Stimulated activated CD4-positive, alpha-beta T cell treated with anti-CD3 and anti-CD28 coated beads, TNF-alpha, amount 100 ng/mL, for 48 hours (primary cell): ENCODE data around the gene MND1.
"Not testable (repeated sequence)": the region's sequence is repeated elsewhere in the genome, so short reads cannot be mapped to it uniquely, and the experiment has no call there.

Experiments used
- DNase-seq, 3 donors: peaks; one replicate each; pipeline ENCODE4 v3.0.0-alpha.2; 2020; ENCODE audit warnings: low read depth in 3 of 3

MND1 gene

GRCh38 chr4:153402366-153402765, 57.9 kb downstream of the MND1 start:
- DNase-seq: no peak

DNA sequence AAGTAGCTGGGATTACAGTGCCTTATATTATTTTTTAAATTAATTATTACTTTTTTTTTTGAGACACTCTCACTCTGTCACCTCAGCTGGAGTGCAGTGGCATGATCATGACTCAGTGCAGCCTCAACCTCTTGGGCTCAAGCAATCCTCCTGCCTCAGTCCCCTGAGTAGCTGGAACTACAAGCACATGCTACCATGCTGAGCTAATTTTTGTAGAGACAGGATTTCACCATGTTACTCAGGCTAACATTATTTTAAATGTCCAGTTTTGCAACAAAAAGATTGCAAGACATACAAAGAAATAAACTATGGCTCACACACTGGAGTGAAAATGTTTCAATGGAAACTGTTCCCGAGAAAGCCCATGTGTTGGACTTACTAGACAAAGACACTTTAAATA, 59.2 kb downstream of the MND1 start:
- no peak for DNase-seq

DNA sequence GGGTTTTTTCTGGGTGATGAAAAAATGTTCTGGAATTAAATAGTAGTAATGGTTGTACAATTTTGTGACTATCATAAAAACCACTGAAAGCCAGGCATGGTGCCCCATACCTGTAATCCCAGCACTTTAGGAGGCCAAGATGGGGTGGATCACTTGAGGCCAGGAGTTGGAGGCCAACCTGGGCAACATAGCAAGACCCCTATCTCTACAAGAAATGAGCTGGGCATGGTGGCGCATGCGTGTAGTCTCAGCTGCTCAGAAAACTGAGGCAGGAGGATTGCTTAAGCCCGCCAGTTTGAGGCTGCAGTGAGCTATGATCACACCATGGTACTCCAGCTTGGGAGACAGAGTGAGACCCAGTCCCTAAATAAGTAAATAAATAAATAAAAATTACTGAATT, 63.4 kb downstream of the MND1 start:
- no peak for DNase-seq

GRCh38 chr4:153408932-153409331, 64.4 kb downstream of the MND1 start:
- no peak for DNase-seq

GRCh38 chr4:153409412-153409811, 64.9 kb downstream of the MND1 start:
- no peak for DNase-seq

GRCh38 chr4:153409924-153410501, 65.5 kb downstream of the MND1 start:
- DNase-seq: no peak

DNA sequence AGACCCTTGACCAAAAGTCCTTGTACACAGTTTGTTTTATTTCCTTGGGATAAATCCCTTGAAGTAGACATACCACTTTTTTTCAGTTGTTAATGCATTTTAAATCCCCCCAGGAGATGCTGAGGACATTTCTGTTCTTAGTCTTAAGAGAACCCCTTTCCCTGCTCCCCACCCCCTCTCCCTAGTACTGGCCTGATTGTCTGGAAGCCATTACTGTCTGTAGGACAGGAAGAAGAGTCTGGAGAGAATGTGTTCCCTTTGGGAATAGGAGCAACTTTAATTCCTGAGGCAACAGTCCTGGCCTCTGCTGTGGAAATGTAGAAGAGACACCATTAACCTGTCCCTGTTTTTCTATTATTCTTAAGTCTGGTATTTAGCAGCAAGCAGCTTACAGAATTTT, 69.4 kb downstream of the MND1 start:
- DNase-seq: no peak

DNA sequence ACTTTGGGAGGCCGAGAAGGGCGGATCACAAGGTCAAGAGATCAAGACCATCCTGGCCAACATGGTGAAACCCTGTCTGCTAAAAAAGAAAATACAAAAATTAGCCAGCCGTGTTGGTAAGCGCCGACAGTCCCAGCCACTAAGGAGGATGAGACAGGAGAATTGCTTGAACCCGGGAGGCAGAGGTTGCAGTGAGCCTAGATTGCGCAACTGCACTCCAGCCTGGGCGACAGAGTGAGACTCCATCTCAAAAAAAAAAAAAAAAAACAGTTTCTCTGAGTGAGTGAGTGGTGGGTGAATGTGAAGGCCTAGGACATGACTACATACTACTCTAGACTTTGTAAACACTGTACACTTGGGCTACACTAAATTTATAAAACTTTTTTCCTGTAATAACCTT, 72.0 kb downstream of the MND1 start:
- not testable (repeated sequence) for DNase-seq

DNA sequence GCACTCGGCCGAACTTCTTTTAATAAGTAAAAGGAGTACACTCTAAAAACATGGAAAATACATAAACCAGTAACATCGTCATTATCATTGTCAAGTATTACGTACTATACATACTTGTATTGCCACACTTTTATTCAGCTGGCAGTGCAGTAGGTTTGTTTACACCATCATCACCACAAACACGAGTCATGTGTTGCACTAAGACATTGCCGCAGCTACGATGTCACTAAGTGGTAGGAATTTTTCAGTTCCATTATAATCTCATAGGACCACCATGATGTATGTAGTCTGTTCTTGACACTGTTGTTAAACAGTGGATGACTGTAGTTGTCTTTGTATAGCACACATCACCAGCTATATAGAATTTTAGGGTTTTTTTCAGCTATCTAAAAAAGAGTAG, 73.6 kb downstream of the MND1 start:
- no peak for DNase-seq

- DNase-seq: no peak
Measured at GRCh38 chr4:153418558-153418957, 74.1 kb downstream of the MND1 start.

DNA sequence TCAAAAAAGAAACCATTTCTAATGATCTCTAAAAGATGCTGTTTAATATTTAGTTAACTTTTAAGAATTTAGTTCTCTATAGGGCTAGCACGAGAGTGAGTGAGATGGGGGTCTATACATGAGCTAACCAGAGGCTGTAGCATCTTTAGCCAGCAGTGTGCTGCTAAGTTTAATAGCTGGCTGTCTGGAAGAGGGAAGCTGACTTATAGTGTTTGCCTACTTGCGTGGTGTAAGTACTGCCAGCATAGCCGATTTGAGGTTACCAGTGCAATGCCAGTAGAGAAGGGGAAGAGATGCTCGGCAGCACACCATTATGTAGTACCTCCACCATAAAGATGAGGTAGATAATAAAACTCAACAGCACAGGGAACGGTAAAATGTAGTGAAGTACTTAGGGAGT, 74.5 kb downstream of the MND1 start:
- no peak for DNase-seq

DNA sequence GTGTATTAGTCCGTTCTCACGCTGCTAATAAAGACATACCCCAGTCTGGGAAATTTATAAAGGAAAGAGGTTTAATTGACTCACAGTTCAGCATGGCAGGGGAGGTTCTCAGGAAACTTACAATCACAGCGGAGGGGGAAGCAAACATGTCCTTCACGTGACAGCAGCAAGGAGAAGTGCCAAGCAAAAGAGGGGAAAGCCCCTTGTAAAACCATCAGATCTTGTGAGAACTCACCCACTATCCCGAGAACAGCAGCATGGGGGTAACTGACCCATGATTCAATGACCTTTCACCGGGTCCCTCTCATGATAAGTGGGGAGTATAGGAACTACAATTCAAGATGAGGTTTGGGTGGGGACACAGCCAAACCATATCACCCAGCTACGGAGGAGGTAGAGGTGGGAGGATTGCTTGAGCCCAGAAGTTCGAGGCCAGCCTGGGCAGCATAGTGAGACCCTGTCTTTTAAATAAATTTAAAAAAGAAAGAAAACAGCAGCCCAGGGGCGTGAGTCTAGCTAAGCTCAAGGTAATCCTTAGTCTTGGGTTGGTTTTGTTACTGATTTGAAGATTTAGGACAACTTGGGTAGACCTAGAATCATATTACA, 75.3 kb downstream of the MND1 start:
- DNase-seq: no peak

- no peak for DNase-seq
Measured at GRCh38 chr4:153420361-153420760, 75.9 kb downstream of the MND1 start.

DNA sequence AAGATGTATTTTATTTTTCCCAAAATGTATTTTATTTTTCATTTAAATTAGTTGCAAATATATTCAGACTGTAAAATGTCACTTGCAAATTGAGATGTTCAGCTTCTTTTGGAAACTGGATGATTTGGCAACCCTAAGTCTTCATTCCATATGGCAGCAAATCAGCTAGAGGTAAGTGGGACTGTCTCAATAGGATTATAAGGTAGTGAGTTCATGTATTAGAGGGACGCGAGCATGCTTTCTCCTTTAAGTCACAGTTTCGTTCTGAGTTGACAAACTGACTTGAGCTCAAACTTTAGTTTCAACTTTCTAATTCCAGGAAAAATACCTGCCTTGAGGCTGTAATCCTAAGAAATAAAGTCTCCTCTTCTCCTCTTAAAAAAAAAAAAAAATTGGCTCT, 77.5 kb downstream of the MND1 start:
- no peak for DNase-seq

- DNase-seq: no peak
Measured at GRCh38 chr4:153426207-153426885, 81.9 kb downstream of the MND1 start.

DNA sequence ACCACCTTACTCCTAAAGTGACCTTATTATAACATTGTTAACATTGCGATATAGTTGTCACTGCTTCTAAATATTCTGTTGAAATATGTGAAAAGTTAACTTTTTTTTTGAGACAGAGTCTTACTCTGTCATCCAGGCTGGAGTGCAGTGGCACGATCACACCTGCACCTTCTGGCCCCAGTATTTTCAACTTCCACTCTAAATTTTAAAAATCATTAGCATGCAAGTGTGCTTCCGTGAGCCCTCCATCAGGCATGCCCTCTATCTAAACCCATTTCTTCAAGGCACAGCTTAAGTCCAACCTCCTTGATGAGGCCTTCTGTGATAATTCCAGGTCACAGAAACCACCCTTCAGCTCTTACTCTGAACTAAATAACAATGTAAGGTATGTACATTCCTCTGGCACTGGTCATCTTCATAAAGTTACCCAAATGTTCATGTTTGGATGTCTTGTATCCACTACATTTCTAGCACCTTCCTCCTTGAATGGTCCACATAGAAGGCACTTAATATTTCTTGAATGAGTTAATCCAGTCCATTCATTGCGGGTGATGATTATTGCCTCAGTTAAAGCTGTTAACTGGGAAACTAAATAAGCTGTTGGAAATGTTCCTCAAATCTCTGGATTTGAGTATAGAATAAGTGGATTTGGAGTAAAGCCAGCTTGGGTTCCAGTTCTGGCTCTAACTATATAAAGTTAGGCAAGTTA, 83.0 kb downstream of the MND1 start:
- DNase-seq: no peak

- DNase-seq: no peak
Measured at GRCh38 chr4:153428941-153429475, 84.5 kb downstream of the MND1 start.

- DNase-seq: peak; percentile 53 to 73 (median 64)
Measured at GRCh38 chr4:153432965-153433753, 88.7 kb downstream of the MND1 start.

DNA sequence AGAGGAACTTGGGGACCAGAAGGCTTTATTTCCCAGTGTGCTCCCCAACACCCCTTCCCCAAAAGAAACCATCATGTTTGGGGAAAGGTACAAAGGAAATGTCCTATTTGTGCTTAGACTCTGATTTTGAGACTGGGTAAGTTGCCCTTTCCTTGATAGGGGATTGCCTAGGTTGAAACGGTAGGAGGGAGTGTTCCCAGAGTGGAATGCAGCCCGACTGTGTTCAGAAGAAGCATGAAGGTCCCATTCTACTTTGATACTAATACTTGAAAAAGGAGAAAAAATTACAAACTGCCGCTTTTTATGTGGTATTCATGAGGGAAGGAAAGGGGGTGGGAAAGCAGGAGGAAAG, 89.2 kb downstream of the MND1 start:
- no peak for DNase-seq

- DNase-seq: no peak
Measured at GRCh38 chr4:153434190-153434589, 89.7 kb downstream of the MND1 start.

DNA sequence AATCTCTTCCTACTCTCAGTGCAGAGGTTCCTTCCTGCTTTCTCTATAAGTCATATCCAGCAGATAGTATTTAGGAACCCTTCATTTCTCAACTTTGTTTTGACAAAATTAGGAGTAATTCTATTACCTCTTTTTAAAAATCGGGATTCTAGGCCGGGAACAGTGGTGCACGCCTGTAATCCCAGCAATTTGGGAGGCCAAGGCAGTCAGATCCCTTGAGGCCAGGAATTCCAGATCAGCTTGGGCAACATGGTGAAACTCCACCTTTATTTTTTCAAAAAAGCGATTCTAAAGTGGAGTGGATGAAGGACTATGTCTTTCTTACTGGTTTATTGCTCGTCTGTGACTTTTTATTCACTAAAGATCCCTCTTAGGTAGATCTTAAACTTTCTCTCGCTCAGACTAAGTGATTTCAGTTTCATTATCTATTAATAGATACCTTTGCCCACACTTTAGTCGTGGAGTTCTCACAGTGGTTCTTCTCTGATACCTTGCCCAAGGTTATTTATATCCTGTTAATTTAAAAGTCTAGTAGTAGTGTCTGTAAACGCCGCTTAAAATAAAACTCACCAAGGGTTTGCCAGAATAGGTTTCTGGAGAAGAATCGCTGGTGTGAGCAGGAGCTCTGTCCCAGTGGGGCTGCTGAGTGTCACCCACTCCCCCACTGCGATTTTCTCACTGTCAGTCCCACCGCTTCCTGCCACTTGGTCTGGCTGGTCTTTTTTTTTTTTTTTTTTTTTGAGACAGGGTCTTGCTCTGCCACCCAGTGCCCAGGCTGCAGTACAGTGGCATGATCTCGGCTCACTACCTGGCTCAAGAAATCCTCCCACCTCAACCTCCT, 94.6 kb downstream of the MND1 start:
- DNase-seq: no peak
